SK-N-SH (cell line): ENCODE results near the gene ZFYVE9. TPM values are rescaled to one million over a fixed set of nuclear protein-coding genes. Genes with fewer than 3 reads are reported as not detected.

Experiments used
- CTCF ChIA-PET: fragments of 300-600, 350-600 bp; formaldehyde crosslinking; extraction: SDS; loops from one replicate; lab custom pipeline; 2021; lab: Yijun Ruan, JAX
- POLR2A ChIA-PET: fragments of 350-600 bp; sonication (Branson Sonifier 250); formaldehyde crosslinking; extraction: SDS; loops from one replicate; lab custom pipeline; 2020; ENCODE audit warnings: antibody characterized with exemption, inconsistent platforms; lab: Yijun Ruan, JAX
- DNase-seq: peaks from one replicate; pipeline ENCODE4 v3.0.0; 2012
- H2AFZ ChIP-seq: fragments of 200-600 bp; sonication (generic); 2 replicates; pipeline ENCODE4 v1.8.1; 2016; ENCODE audit warnings: antibody characterized with exemption, mild to moderate bottlenecking, low read depth
- H3F3A ChIP-seq: fragments of 200-600 bp; sonication (generic); replicated peaks from 2 replicates; pipeline ENCODE3; 2016; ENCODE audit warnings: antibody characterized with exemption, mild to moderate bottlenecking; ENCODE audit not compliant: insufficient read depth
- H3K27ac ChIP-seq, 2 experiments: fragments of 200-500 bp in 1 of 2; fragments of 200-600 bp in 1 of 2; sonication (Bioruptor generic) in 1 of 2; sonication (generic), shearing (Covaris generic) in 1 of 2; 2 replicates each; pipeline versions ENCODE4 v1.5.1 to v1.6.1; 2014 to 2016; ENCODE audit warnings: low read depth in 2 of 2, inconsistent platforms in 1 of 2, low read length in 1 of 2, mild to moderate bottlenecking in 1 of 2, mixed read lengths in 1 of 2
- H3K27me3 ChIP-seq: fragments of 200-600 bp; sonication (generic), shearing (Covaris generic); 2 replicates; pipeline ENCODE4 v1.6.1; 2016; ENCODE audit warnings: mixed run types; ENCODE audit not compliant: insufficient read depth
- H3K36me3 ChIP-seq, 2 experiments: fragments of 200-500 bp in 1 of 2; fragments of 200-600 bp in 1 of 2; sonication (Bioruptor generic) in 1 of 2; sonication (generic) in 1 of 2; replicated peaks in 1 of 2; 2 replicates each; pipeline versions ENCODE3 to v1.5.1; 2014 to 2016; ENCODE audit warnings: low read length in 1 of 2, mild to moderate bottlenecking in 1 of 2; ENCODE audit not compliant: insufficient read depth in 2 of 2, control insufficient read depth in 1 of 2
- H3K4me1 ChIP-seq, 2 experiments: fragments of 200-500 bp in 1 of 2; fragments of 200-600 bp in 1 of 2; sonication (Bioruptor generic) in 1 of 2; sonication (generic), shearing (Covaris generic) in 1 of 2; 2 replicates each; pipeline versions ENCODE4 v1.5.1 to v1.6.1; 2014 to 2016; ENCODE audit warnings: low read depth in 1 of 2, low read length in 1 of 2, mixed run types in 1 of 2; ENCODE audit not compliant: insufficient read depth in 2 of 2, control insufficient read depth in 1 of 2
- H3K4me2 ChIP-seq: fragments of 200-600 bp; sonication (generic), shearing (Covaris generic); 2 replicates; pipeline ENCODE4 v1.6.1; 2017; ENCODE audit warnings: mixed run types
- H3K4me3 ChIP-seq, 2 experiments: fragments of 200-500 bp in 1 of 2; fragments of 200-600 bp in 1 of 2; sonication (Bioruptor generic) in 1 of 2; sonication (generic), shearing (Covaris generic) in 1 of 2; 2 replicates each; pipeline versions ENCODE4 v1.5.1 to v1.8.1; 2014 to 2016; ENCODE audit warnings: low read depth in 2 of 2, inconsistent platforms in 1 of 2, low read length in 1 of 2, mild to moderate bottlenecking in 1 of 2, mixed read lengths in 1 of 2, moderate library complexity in 1 of 2
- H3K79me2 ChIP-seq: fragments of 200-600 bp; sonication (generic); 2 replicates; pipeline ENCODE4 v1.8.1; 2017; ENCODE audit warnings: mild to moderate bottlenecking; ENCODE audit not compliant: insufficient read depth
- H3K9ac ChIP-seq: fragments of 200-600 bp; sonication (generic); 2 replicates; pipeline ENCODE4 v1.6.1; 2017; ENCODE audit warnings: mixed run types
- H3K9me2 ChIP-seq: fragments of 200-600 bp; sonication (generic); 2 replicates; pipeline ENCODE4 v1.6.1; 2017; ENCODE audit warnings: mixed run types
- H3K9me3 ChIP-seq: fragments of 200-600 bp; sonication (generic); 2 replicates; pipeline ENCODE4 v1.6.1; 2017; ENCODE audit warnings: mixed run types, mild to moderate bottlenecking, moderate library complexity
- H4K20me1 ChIP-seq: fragments of 200-600 bp; sonication (generic); 2 replicates; pipeline ENCODE4 v1.6.1; 2017; ENCODE audit warnings: mild to moderate bottlenecking, mixed run types; ENCODE audit not compliant: insufficient read depth
- EZH2phosphoT487 ChIP-seq: fragments of 200-600 bp; sonication (generic); IDR thresholded peaks from 2 replicates; pipeline ENCODE4 v1.6.1; 2017; ENCODE audit warnings: low read depth, mixed run types, mild to moderate bottlenecking, antibody characterized with exemption, moderate library complexity, borderline replicate concordance
- FOXM1 ChIP-seq: IDR thresholded peaks from 2 replicates; pipeline ENCODE4 v1.4.0; 2012; ENCODE audit warnings: low read depth, mild to moderate bottlenecking
- MEF2A ChIP-seq: IDR thresholded peaks from 2 replicates; pipeline ENCODE4 v1.4.0; 2012; ENCODE audit warnings: low read depth, borderline replicate concordance
- MXI1 ChIP-seq: IDR thresholded peaks from 2 replicates; pipeline ENCODE4 v1.6.1; 2012; ENCODE audit warnings: mild to moderate bottlenecking, low read depth, low read length, improper control_type of control experiment
- NFIC ChIP-seq: IDR thresholded peaks from 2 replicates; pipeline ENCODE4 v1.4.0; 2012; ENCODE audit warnings: borderline replicate concordance
- NRF1 ChIP-seq: IDR thresholded peaks from 2 replicates; pipeline ENCODE4 v1.6.1; 2012; ENCODE audit warnings: low read depth, mild to moderate bottlenecking, low read length
- RXRA ChIP-seq: IDR thresholded peaks from 2 replicates; pipeline ENCODE4 v1.4.0; 2012; ENCODE audit warnings: low read depth, mild to moderate bottlenecking, borderline replicate concordance
- SIN3A ChIP-seq: IDR thresholded peaks from 2 replicates; pipeline ENCODE4 v1.6.1; 2012; ENCODE audit warnings: low read depth, mild to moderate bottlenecking, low read length, moderate library complexity, borderline replicate concordance
- TAF1 ChIP-seq: IDR thresholded peaks from 2 replicates; pipeline ENCODE4 v1.6.1; 2012; ENCODE audit warnings: low read depth, mild to moderate bottlenecking, low read length, moderate library complexity, borderline replicate concordance
- TCF12 ChIP-seq: IDR thresholded peaks from 2 replicates; pipeline ENCODE4 v1.4.0; 2012
- TEAD4 ChIP-seq: IDR thresholded peaks from 2 replicates; pipeline ENCODE4 v1.4.0; 2012; ENCODE audit warnings: mild to moderate bottlenecking, borderline replicate concordance; ENCODE audit not compliant: insufficient read depth
- WGBS: methylation state at CpG from one replicate; pipeline ENCODE4 v1.1.6; 2017; ENCODE audit warnings: low lambda C conversion rate; 5-methylcytosine and 5-hydroxymethylcytosine counted together
- polyA plus RNA-seq, 3 experiments: library from polyadenylated mRNA; depleted of rRNA; stranded (reverse); fragments of >200 nt; gene quantifications; 2 replicates each; pipeline ENCODE4 v1.2.3, GENCODE V29; 2012
- TF ChIP-seq, protein P1 (sequence below): IDR thresholded peaks from 2 replicates; pipeline ENCODE4 v1.6.1; 2012; ENCODE audit warnings: mild to moderate bottlenecking, low read depth, low read length, moderate library complexity
- TF ChIP-seq, protein P2 (sequence below): IDR thresholded peaks from 2 replicates; pipeline ENCODE4 v1.4.0; 2012; ENCODE audit warnings: low read depth, borderline replicate concordance
- TF ChIP-seq, protein P3 (sequence below): IDR thresholded peaks from 2 replicates; pipeline ENCODE4 v1.4.0; 2012; ENCODE audit warnings: low read depth

ZFYVE9 gene
- polyA plus RNA-seq, 1 of the 3 experiments (the other 2 are of a cell fraction): 4.1 TPM

GRCh38 chr1:52268372-52268771, 126.5 kb downstream of the ZFYVE9 start:
- no peaks in the 10 kb centered on the region; a peak in 2 of 4 replicates for H3K4me1 ChIP-seq
- DNase-seq: no peak
- no peak overlapping the region for H3K9ac ChIP-seq
- H3K4me2 ChIP-seq: no peak overlapping the region
- no peak overlapping the region for H3K4me3 ChIP-seq
- H3K27ac ChIP-seq: no peak overlapping the region
- CTCF ChIA-PET: no interaction called here
- H2AFZ ChIP-seq: no peak overlapping the region
- H3K9me2 ChIP-seq: no peaks in the 10 kb centered on the region
- H4K20me1 ChIP-seq: no peaks in the 10 kb centered on the region
- H3K79me2 ChIP-seq: no peaks in the 10 kb centered on the region
- peaks cover 8 to 18% of the 10 kb centered on the region in 2 experiments for H3K36me3 ChIP-seq
- H3F3A ChIP-seq: no peaks in the 10 kb centered on the region
- 78% methylated on average over 3 of the region's 3 CpGs for WGBS
- H3K9me3 ChIP-seq: no peaks in the 10 kb centered on the region
- POLR2A ChIA-PET: no interaction called here
- H3K27me3 ChIP-seq: no peaks in the 10 kb centered on the region
- TF ChIP-seq TCF12: no peak
- TF ChIP-seq TAF1: no peak
- TF ChIP-seq EZH2phosphoT487: no peak

- Histone ChIP-seq H4K20me1 (no peaks in the 10 kb centered on the region), H3K79me2 (no peaks in the 10 kb centered on the region), H3K9me2 (no peaks in the 10 kb centered on the region), H3K4me1 (no peaks in the 10 kb centered on the region)
- POLR2A ChIA-PET: no interaction called here
- TF ChIP-seq TAF1: no peak
- TF ChIP-seq FOXM1: no peak
- no peak for TF ChIP-seq MXI1
- TF ChIP-seq TEAD4: no peak
- no peak for TF ChIP-seq SIN3A
- TF ChIP-seq, all 33 proteins: peak for 0
- H3K36me3 ChIP-seq: peaks cover 8 to 26% of the 10 kb centered on the region in 2 experiments
- H2AFZ ChIP-seq: no peak overlapping the region
- no peak overlapping the region for H3K4me2 ChIP-seq
- no peak overlapping the region for H3K4me3 ChIP-seq
- no peak for DNase-seq
- CTCF ChIA-PET: interaction anchor here (1.1 kb wide), 1 partner anchor 154 kb away, joined by 3 read pairs; no protein-coding TSS in a partner anchor
- no peaks in the 10 kb centered on the region for H3K27me3 ChIP-seq
- H3F3A ChIP-seq: no peaks in the 10 kb centered on the region
- WGBS: 58% methylated on average over 2 of the region's 2 CpGs
- no peak overlapping the region for H3K9ac ChIP-seq
- no peak overlapping the region for H3K27ac ChIP-seq
- no peaks in the 10 kb centered on the region for H3K9me3 ChIP-seq
These were observed 139.6 kb downstream of the ZFYVE9 start for GRCh38 chr1:52281518-52281917.

DNA sequence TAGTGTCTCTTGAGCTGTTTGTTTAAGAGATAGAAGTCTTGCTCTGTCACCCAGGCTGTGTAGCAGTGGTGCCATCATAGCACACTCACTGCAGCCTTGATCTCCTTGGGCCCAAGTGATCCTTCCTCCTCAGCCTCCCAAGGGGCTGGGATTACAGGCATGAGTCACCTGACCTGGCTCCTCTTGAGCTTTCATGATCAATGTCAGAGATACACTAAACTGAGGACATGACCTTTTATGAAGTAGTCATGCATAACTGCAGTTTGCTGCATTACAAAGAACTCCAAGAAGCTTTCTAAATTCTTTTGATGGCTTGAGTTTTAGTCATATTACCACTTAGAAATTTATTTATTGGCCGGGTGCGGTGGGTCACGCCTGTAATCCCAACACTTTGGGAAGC, 146.4 kb downstream of the ZFYVE9 start:
- no peaks in the 10 kb centered on the region for H3K79me2 ChIP-seq
- H3K4me1 ChIP-seq: no peaks in the 10 kb centered on the region
- H2AFZ ChIP-seq: no peak overlapping the region
- TF ChIP-seq, protein P1, sequence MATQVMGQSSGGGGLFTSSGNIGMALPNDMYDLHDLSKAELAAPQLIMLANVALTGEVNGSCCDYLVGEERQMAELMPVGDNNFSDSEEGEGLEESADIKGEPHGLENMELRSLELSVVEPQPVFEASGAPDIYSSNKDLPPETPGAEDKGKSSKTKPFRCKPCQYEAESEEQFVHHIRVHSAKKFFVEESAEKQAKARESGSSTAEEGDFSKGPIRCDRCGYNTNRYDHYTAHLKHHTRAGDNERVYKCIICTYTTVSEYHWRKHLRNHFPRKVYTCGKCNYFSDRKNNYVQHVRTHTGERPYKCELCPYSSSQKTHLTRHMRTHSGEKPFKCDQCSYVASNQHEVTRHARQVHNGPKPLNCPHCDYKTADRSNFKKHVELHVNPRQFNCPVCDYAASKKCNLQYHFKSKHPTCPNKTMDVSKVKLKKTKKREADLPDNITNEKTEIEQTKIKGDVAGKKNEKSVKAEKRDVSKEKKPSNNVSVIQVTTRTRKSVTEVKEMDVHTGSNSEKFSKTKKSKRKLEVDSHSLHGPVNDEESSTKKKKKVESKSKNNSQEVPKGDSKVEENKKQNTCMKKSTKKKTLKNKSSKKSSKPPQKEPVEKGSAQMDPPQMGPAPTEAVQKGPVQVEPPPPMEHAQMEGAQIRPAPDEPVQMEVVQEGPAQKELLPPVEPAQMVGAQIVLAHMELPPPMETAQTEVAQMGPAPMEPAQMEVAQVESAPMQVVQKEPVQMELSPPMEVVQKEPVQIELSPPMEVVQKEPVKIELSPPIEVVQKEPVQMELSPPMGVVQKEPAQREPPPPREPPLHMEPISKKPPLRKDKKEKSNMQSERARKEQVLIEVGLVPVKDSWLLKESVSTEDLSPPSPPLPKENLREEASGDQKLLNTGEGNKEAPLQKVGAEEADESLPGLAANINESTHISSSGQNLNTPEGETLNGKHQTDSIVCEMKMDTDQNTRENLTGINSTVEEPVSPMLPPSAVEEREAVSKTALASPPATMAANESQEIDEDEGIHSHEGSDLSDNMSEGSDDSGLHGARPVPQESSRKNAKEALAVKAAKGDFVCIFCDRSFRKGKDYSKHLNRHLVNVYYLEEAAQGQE: no peak
- TF ChIP-seq MXI1 (no peak), MEF2A (no peak), NFIC (no peak), RXRA (peak; percentile 21; the same call in 1 of the 2 replicates), NRF1 (no peak)
- TF ChIP-seq, protein P2, sequence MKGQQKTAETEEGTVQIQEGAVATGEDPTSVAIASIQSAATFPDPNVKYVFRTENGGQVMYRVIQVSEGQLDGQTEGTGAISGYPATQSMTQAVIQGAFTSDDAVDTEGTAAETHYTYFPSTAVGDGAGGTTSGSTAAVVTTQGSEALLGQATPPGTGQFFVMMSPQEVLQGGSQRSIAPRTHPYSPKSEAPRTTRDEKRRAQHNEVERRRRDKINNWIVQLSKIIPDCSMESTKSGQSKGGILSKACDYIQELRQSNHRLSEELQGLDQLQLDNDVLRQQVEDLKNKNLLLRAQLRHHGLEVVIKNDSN: no peak
- TF ChIP-seq, protein P3, sequence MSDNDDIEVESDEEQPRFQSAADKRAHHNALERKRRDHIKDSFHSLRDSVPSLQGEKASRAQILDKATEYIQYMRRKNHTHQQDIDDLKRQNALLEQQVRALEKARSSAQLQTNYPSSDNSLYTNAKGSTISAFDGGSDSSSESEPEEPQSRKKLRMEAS: no peak
- no peak overlapping the region for H3K4me2 ChIP-seq
- no peaks in the 10 kb centered on the region for H3K36me3 ChIP-seq
- POLR2A ChIA-PET: no interaction called here
- no peak overlapping the region for H3K4me3 ChIP-seq
- H3K9ac ChIP-seq: no peak overlapping the region
- H3K27me3 ChIP-seq: no peaks in the 10 kb centered on the region
- DNase-seq: no peak
- H3K27ac ChIP-seq: no peak overlapping the region
- no peaks in the 10 kb centered on the region for H4K20me1 ChIP-seq
- H3K9me3 ChIP-seq: no peaks in the 10 kb centered on the region
- WGBS: 100% methylated on average over 3 of the region's 3 CpGs
- CTCF ChIA-PET: interaction anchor here (1.1 kb wide), 1 partner anchor 9 kb away, joined by 3 read pairs; no protein-coding TSS in a partner anchor
- no peaks in the 10 kb centered on the region for H3F3A ChIP-seq
- no peaks in the 10 kb centered on the region for H3K9me2 ChIP-seq
